Endodermal cell (in vitro differentiated cells): ENCODE data around the gene OSBPL6. TPM values are rescaled to one million over a fixed set of nuclear protein-coding genes. Genes with fewer than 3 reads are reported as not detected.

Experiments
- DNase-seq: peaks from one replicate; pipeline ENCODE4 v3.0.0-alpha.2; 2017
- H3K27ac ChIP-seq: 2 replicates; pipeline ENCODE4 v1.5.1; 2013; ENCODE audit warnings: mild to moderate bottlenecking, low read depth, low read length, moderate library complexity
- H3K27me3 ChIP-seq: 2 replicates; pipeline ENCODE4 v1.6.1; 2013; ENCODE audit warnings: mild to moderate bottlenecking, low read length, moderate library complexity; ENCODE audit not compliant: insufficient read depth, control insufficient read depth, poor library complexity, severe bottlenecking
- H3K36me3 ChIP-seq: 2 replicates; pipeline ENCODE4 v1.7.0; 2013; ENCODE audit warnings: mild to moderate bottlenecking, low read length, moderate library complexity; ENCODE audit not compliant: control insufficient read depth, insufficient read depth
- H3K4me1 ChIP-seq: one replicate; pipeline ENCODE4 v1.7.0; 2013; ENCODE audit warnings: low read length; ENCODE audit not compliant: control insufficient read depth, insufficient read depth
- H3K4me3 ChIP-seq: 2 replicates; pipeline ENCODE4 v1.5.1; 2013; ENCODE audit warnings: mild to moderate bottlenecking, low read length, moderate library complexity
- H3K9ac ChIP-seq: 2 replicates; pipeline ENCODE4 v1.6.1; 2013; ENCODE audit warnings: mild to moderate bottlenecking, low read length, moderate library complexity; ENCODE audit not compliant: poor library complexity, severe bottlenecking; ENCODE audit errors: extremely low read depth
- H3K9me3 ChIP-seq: 2 replicates; pipeline ENCODE4 v1.6.1; 2013; ENCODE audit warnings: mild to moderate bottlenecking, low read length, moderate library complexity; ENCODE audit not compliant: control insufficient read depth
- H3K27ac Mint-ChIP-seq: 2 replicates; pipeline ENCODE4 v1.8.0; 2020; ENCODE audit warnings: mixed read lengths
- H3K27me3 Mint-ChIP-seq: 2 replicates; pipeline ENCODE4 v1.8.0; 2021; ENCODE audit warnings: mild to moderate bottlenecking, mixed read lengths; ENCODE audit not compliant: insufficient read depth
- H3K36me3 Mint-ChIP-seq: 2 replicates; pipeline ENCODE4 v1.8.0; 2020; ENCODE audit warnings: low read depth, mixed read lengths
- H3K4me1 Mint-ChIP-seq: 2 replicates; pipeline ENCODE4 v1.8.0; 2020; ENCODE audit warnings: mixed read lengths
- H3K4me3 Mint-ChIP-seq: 2 replicates; pipeline ENCODE4 v1.8.0; 2020; ENCODE audit warnings: mild to moderate bottlenecking, moderate library complexity, mixed read lengths
- H3K9me3 Mint-ChIP-seq: 2 replicates; pipeline ENCODE4 v1.8.0; 2020; ENCODE audit warnings: mild to moderate bottlenecking, mixed read lengths
- WGBS, 2 experiments: methylation state at CpG; one replicate each; pipeline versions ENCODE4 v1.1.5 to v1.1.7; 2013; ENCODE audit warnings: missing lambda C conversion rate in 2 of 2, mixed read lengths in 1 of 2; ENCODE audit not compliant: insufficient coverage in 1 of 2, insufficient read length in 1 of 2; 5-methylcytosine and 5-hydroxymethylcytosine counted together
- total RNA-seq, 2 donors: library from RNA; stranded (reverse); fragmentation: NEBNext Ultra II Directional in 1 of 2; extraction: Animal tissue kit (Norgen Biotek cat#: 25700) in 1 of 2; gene quantifications; 2 replicates in 1 of 2; 3 replicates in 1 of 2; pipeline ENCODE4 v1.2.1, GENCODE V29; 2021
- TF ChIP-seq, protein P1 (sequence below): fragments of 200-600 bp; sonication (generic); conservative IDR thresholded peaks from 2 replicates; pipeline ENCODE4 v1.5.0; 2021; ENCODE audit warnings: antibody characterized with exemption, mild to moderate bottlenecking

Gene OSBPL6
- total RNA-seq, 2 donors from 2014 or later: 3.4 to 3.6 TPM

DNA sequence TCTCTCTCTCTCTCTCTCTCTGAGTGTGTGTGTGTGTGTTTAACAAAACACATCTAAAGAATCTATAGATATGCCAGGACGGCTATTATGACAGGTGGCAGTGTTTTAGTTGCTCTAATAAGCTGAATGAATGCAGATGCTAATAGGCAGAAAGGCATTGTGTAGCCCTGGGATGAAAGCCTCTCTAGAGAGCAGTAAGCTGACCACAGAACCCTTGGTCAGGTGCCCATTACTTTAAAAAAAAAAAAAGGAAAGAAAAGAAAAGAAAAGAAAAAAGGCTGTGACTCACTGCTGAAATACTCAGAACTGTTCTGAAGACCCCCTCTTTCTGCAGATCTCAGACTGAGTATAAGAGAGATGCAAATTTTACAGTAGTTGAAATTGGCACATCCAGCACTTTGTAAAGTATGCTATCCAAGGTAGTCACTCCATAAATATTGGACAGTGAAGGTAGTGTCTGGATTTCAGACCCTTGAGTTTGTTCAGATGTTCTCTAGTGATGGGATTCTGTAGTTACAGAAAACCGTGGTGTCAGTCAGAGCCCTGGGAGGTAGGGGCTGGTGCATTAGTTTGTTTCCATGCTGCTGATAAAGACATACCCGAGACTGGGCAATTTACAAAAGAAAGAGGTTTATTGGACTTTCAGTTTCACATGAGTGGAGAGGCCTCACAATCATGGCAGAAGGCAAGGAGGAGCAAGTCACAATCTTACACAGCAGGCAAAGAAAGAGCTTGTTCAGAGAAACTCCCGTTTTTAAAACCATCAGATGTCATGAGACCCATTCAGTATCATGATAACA is 30.9 kb downstream of the OSBPL6 start:
- WGBS, 2 experiments: 74 to 78% methylated on average over 3 to 4 of the region's 4 CpGs
- Histone ChIP-seq H3K4me1 (no peaks in the 10 kb centered on the region), H3K4me3 (no peak overlapping the region), H3K27ac (no peak overlapping the region), H3K27me3 (peaks cover 72% of the 10 kb centered on the region), H3K36me3 (no peaks in the 10 kb centered on the region), H3K9ac (no peak overlapping the region), H3K9me3 (no peaks in the 10 kb centered on the region)
- DNase-seq: no peak
- H3K9me3 Mint-ChIP-seq: no peaks in the 10 kb centered on the region
- no peak overlapping the region for H3K4me3 Mint-ChIP-seq
- peaks cover 1% of the 10 kb centered on the region for H3K36me3 Mint-ChIP-seq
- H3K27me3 Mint-ChIP-seq: peaks cover 80% of the 10 kb centered on the region
- H3K27ac Mint-ChIP-seq: no peak overlapping the region
- TF ChIP-seq, protein P1, sequence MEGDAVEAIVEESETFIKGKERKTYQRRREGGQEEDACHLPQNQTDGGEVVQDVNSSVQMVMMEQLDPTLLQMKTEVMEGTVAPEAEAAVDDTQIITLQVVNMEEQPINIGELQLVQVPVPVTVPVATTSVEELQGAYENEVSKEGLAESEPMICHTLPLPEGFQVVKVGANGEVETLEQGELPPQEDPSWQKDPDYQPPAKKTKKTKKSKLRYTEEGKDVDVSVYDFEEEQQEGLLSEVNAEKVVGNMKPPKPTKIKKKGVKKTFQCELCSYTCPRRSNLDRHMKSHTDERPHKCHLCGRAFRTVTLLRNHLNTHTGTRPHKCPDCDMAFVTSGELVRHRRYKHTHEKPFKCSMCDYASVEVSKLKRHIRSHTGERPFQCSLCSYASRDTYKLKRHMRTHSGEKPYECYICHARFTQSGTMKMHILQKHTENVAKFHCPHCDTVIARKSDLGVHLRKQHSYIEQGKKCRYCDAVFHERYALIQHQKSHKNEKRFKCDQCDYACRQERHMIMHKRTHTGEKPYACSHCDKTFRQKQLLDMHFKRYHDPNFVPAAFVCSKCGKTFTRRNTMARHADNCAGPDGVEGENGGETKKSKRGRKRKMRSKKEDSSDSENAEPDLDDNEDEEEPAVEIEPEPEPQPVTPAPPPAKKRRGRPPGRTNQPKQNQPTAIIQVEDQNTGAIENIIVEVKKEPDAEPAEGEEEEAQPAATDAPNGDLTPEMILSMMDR: no peak
- no peaks in the 10 kb centered on the region for H3K4me1 Mint-ChIP-seq

DNA sequence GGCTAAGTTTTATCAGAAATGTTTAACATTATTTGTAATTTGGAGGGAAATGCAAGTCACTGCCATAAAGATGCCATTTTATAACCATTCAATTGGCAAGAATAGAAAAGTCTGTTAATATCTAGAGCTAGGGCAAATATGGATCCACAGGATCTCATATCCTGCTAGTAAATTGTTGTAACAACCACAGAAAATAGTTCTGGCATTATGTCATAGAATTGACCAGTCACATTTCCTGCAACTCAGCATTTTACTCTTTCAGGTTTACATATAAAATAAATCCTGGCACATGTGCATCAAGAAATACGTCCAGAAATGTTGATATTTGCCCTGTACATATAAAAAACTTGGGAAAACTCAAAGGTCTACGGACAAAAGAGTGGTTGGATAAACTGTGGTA is 32.9 kb downstream of the OSBPL6 start:
- H3K36me3 Mint-ChIP-seq: no peaks in the 10 kb centered on the region
- TF ChIP-seq, protein P1: no peak
- Histone ChIP-seq H3K9ac (no peak overlapping the region), H3K36me3 (no peaks in the 10 kb centered on the region), H3K4me3 (no peak overlapping the region), H3K4me1 (peaks cover 7% of the 10 kb centered on the region), H3K9me3 (no peaks in the 10 kb centered on the region), H3K27me3 (peaks cover 53% of the 10 kb centered on the region), H3K27ac (no peak overlapping the region)
- no peak overlapping the region for H3K27ac Mint-ChIP-seq
- peaks cover 62% of the 10 kb centered on the region for H3K27me3 Mint-ChIP-seq
- no peak for DNase-seq
- no peaks in the 10 kb centered on the region for H3K9me3 Mint-ChIP-seq
- H3K4me3 Mint-ChIP-seq: no peak overlapping the region
- WGBS, 2 experiments: 86 to 96% methylated on average over 2 of the region's 2 CpGs
- peaks cover 5% of the 10 kb centered on the region for H3K4me1 Mint-ChIP-seq

DNA sequence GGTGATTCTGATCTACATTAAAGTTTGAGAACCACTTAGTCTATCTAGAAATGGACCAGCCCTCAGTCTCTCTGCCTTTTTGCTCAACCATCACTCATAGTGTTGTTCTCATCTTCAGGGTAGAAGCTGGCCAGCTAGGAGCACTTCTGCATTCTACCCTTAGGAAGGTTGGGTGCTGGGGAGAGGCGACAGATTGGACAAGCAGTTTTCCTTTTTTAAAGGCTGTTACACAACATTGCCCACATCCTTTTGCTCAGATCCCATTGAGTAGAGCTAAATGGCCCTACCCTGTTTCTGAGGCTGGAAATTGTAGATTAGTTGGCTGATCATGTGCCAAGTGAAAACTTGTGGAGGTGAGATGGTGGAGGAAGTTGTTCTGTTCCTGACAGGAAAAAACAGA is 35.6 kb downstream of the OSBPL6 start:
- H3K9me3 ChIP-seq: no peaks in the 10 kb centered on the region
- TF ChIP-seq, protein P1: no peak
- H3K9me3 Mint-ChIP-seq: no peaks in the 10 kb centered on the region
- no peaks in the 10 kb centered on the region for H3K36me3 Mint-ChIP-seq
- H3K27me3 ChIP-seq: peaks cover 26% of the 10 kb centered on the region
- H3K4me1 Mint-ChIP-seq: peaks cover 5% of the 10 kb centered on the region
- no peak overlapping the region for H3K4me3 ChIP-seq
- peaks cover 7% of the 10 kb centered on the region for H3K4me1 ChIP-seq
- no peak overlapping the region for H3K27ac ChIP-seq
- H3K27me3 Mint-ChIP-seq: peaks cover 44% of the 10 kb centered on the region
- H3K9ac ChIP-seq: no peak overlapping the region
- no peak overlapping the region for H3K27ac Mint-ChIP-seq
- no peak for DNase-seq
- H3K36me3 ChIP-seq: no peaks in the 10 kb centered on the region
- no peak overlapping the region for H3K4me3 Mint-ChIP-seq
- WGBS, 2 experiments: 100% methylated on average over 1 of the region's 1 CpG
